ENCODE data around the gene TYMP.
A peak's percentile ranks its signal among the peaks of the same experiment; 100 is the strongest.
"Not testable (repeated sequence)": the region's sequence is repeated elsewhere in the genome, so short reads cannot be mapped to it uniquely, and the experiment has no call there.

TYMP gene

GRCh38 chr22:50541667-50542026 is 11.8 kb upstream of the TYMP start:
- not testable (repeated sequence) for DNase-seq (ENCODE audit: low read depth in 2 of 2)

GRCh38 chr22:50540381-50540780 is 10.6 kb upstream of the TYMP start:
- DNase-seq (ENCODE audit: low read depth in 2 of 2) = no peak

- no peak for DNase-seq (ENCODE audit: low read depth in 2 of 2)
These were observed 8.0 kb upstream of the TYMP start for GRCh38 chr22:50537765-50538164.

GRCh38 chr22:50536226-50536625 is 6.4 kb upstream of the TYMP start:
- DNase-seq (ENCODE audit: low read depth in 2 of 2) = no peak

- no peak for DNase-seq (ENCODE audit: low read depth in 2 of 2)
These were observed 5.3 kb upstream of the TYMP start for GRCh38 chr22:50535113-50535512.

- not testable (repeated sequence) for DNase-seq (ENCODE audit: low read depth in 2 of 2)
These were observed 4.3 kb upstream of the TYMP start for GRCh38 chr22:50533856-50534711.

GRCh38 chr22:50532824-50533796 is 3.3 kb upstream of the TYMP start:
- no peak for DNase-seq (ENCODE audit: low read depth in 2 of 2)

GRCh38 chr22:50531962-50532674 is 2.3 kb upstream of the TYMP start:
- no peak for DNase-seq (ENCODE audit: low read depth in 2 of 2)

GRCh38 chr22:50531546-50531961 is 1.7 kb upstream of the TYMP start:
- peak in 1 of 2 donors; percentile 61 for DNase-seq (ENCODE audit: low read depth in 2 of 2)

- DNase-seq (ENCODE audit: low read depth in 2 of 2) = peak; percentile 59 to 71
These were observed 1.2 kb upstream of the TYMP start for GRCh38 chr22:50530877-50531545.

- DNase-seq (ENCODE audit: low read depth in 2 of 2) = no peak
These were observed 716 bp upstream of the TYMP start for GRCh38 chr22:50530580-50530876.

GRCh38 chr22:50529416-50529896 is 356 bp downstream of the TYMP start:
- DNase-seq (ENCODE audit: low read depth in 2 of 2) = no peak

- no peak for DNase-seq (ENCODE audit: low read depth in 2 of 2)
These were observed 963 bp downstream of the TYMP start for GRCh38 chr22:50528682-50529415.

- no peak for DNase-seq (ENCODE audit: low read depth in 2 of 2)
These were observed 1.7 kb downstream of the TYMP start for GRCh38 chr22:50527921-50528681.

GRCh38 chr22:50526834-50527801 is 2.7 kb downstream of the TYMP start:
- DNase-seq (ENCODE audit: low read depth in 2 of 2) = no peak

- DNase-seq (ENCODE audit: low read depth in 2 of 2) = peak; percentile 56 to 73
These were observed 3.5 kb downstream of the TYMP start for GRCh38 chr22:50526108-50526833.

GRCh38 chr22:50525858-50526107 is 4.0 kb downstream of the TYMP start:
- no peak for DNase-seq (ENCODE audit: low read depth in 2 of 2)

GRCh38 chr22:50525104-50525857 is 4.5 kb downstream of the TYMP start, which contains the start of gene SCO2:
Gene SCO2, minus strand, starts transcription at chr22:50525598. Its CDS starts 1,187 bp downstream, at chr22:50524411.
- peak; percentile 95 to 97 for DNase-seq (ENCODE audit: low read depth in 2 of 2)

Data from activated CD8-positive, alpha-beta memory T cell treated with anti-CD3 and anti-CD28 coated beads for 4 hours (primary cell).